ENCODE data around the gene UNC45A. TPM values are rescaled to one million over a fixed set of nuclear protein-coding genes. Genes with fewer than 3 reads are reported as not detected.
A peak's percentile ranks its signal among the peaks of the same experiment; 100 is the strongest.

Gene UNC45A
- total and polyA plus RNA-seq, 2 of the 4 experiments (the other 2 are of a cell fraction), result 68.9 to 100 TPM

- H2AK5ac ChIP-seq (ENCODE audit: low read depth, low read length), result no peak overlapping the region
- H3K9me3 ChIP-seq (ENCODE audit: control insufficient read depth, insufficient read depth, low read length), result no peaks in the 10 kb centered on the region
- ATAC-seq (ENCODE audit: low read depth), result no peak
- no peak overlapping the region for H2BK5ac ChIP-seq (ENCODE audit: low read depth, low read length, poor library complexity, severe bottlenecking)
- in situ Hi-C loops (cut with MboI; ENCODE audit: low sequenced_read_pairs) (no loop called here), dilution Hi-C loops (cut with HindIII; ENCODE audit: low sequenced_read_pairs, unreplicated experiment) (no loop called here), intact Hi-C loops (cut with micrococcal nuclease) (no loop called here)
- no peak overlapping the region for H3K27ac ChIP-seq (ENCODE audit: insufficient read depth, low read length)
- no peak overlapping the region for H2BK15ac ChIP-seq (ENCODE audit: low read depth, low read length)
- no peak overlapping the region for H2AK9ac ChIP-seq (replicated peaks; ENCODE audit: low read depth, low read length, poor library complexity)
- no peak overlapping the region for H4K91ac ChIP-seq (ENCODE audit: insufficient read depth, low read depth, low read length)
- H3K14ac ChIP-seq (replicated peaks; ENCODE audit: low read depth, low read length), result no peak overlapping the region
- no peaks in the 10 kb centered on the region for H3K79me1 ChIP-seq (ENCODE audit: low read depth in 1 of 2, low read length in 2 of 2)
- WGBS, 2 experiments (ENCODE audit: extremely low coverage in 2 of 2, insufficient read length in 1 of 2), result 99% methylated on average over 7 of the region's 24 CpGs; no CpG with 5 or more reads in 1 of the 2 experiments
- H3K56ac ChIP-seq (ENCODE audit: extremely low read depth, insufficient read depth, low read length), result no peak overlapping the region
- H2BK120ac ChIP-seq (ENCODE audit: low read depth, low read length), result no peak overlapping the region
- no peak overlapping the region for H4K5ac ChIP-seq (ENCODE audit: low read depth, low read length)
- no peak overlapping the region for H3K23ac ChIP-seq (ENCODE audit: low read depth, low read length)
- no peak for DNase-seq
- H3K36me3 ChIP-seq (ENCODE audit: control insufficient read depth, insufficient read depth, low read length), result peaks cover 53% of the 10 kb centered on the region
- CTCF ChIA-PET, result no interaction called here
- H3K4me1 ChIP-seq (ENCODE audit: control insufficient read depth, insufficient read depth, low read length), result peaks cover 3% of the 10 kb centered on the region; the same call in 1 of the 2 replicates
- H2AFZ ChIP-seq (replicated peaks; ENCODE audit: low read length, poor library complexity), result no peak overlapping the region
- POLR2A ChIA-PET (ENCODE audit: unreplicated experiment), result no interaction called here
- H4K20me1 ChIP-seq (ENCODE audit: insufficient read depth, low read length), result no peaks in the 10 kb centered on the region
- no peak overlapping the region for H3K4me2 ChIP-seq (ENCODE audit: low read depth, low read length)
- H3K9me1 ChIP-seq (ENCODE audit: insufficient read depth, low read length), result peaks cover 2% of the 10 kb centered on the region; the same call in 1 of the 2 replicates
- H3K4me3 ChIP-seq (ENCODE audit: insufficient read depth, low read depth, low read length), result no peak overlapping the region
- no peak overlapping the region for H3K4ac ChIP-seq (ENCODE audit: low read depth, low read length)
- no peak overlapping the region for H2BK20ac ChIP-seq (ENCODE audit: low read depth, low read length)
- no peaks in the 10 kb centered on the region for H3K27me3 ChIP-seq (ENCODE audit: control insufficient read depth, insufficient read depth, low read length)
- no peak overlapping the region for H3K9ac ChIP-seq (ENCODE audit: low read depth, low read length)
- no peak for TF ChIP-seq MAFK (IDR thresholded peaks at IDR 0.05; ENCODE audit: low read depth, low read length)
- TF ChIP-seq CHD1 (IDR thresholded peaks at IDR 0.05; ENCODE audit: low read depth, low read length), result no peak
- no peak for TF ChIP-seq MXI1 (IDR thresholded peaks at IDR 0.05; ENCODE audit: borderline replicate concordance, low read depth, low read length)
- TSS peak; percentile 62 for BruUV-seq (replicated peaks)
- no peak overlapping the region for H4K8ac ChIP-seq (ENCODE audit: low read depth in 2 of 2, low read length in 2 of 2)
- H3K18ac ChIP-seq (ENCODE audit: low read depth, low read length), result no peak overlapping the region
These were observed 24.4 kb upstream of the UNC45A start for GRCh38 chr15:90910441-90911301.

Measured in IMR-90 (cell line).